HepG2 (cell line): ENCODE data around the gene LITAFD. TPM values are rescaled to one million over a fixed set of nuclear protein-coding genes. Genes with fewer than 3 reads are reported as not detected.

ENCODE experiments used
- BORCS8-MEF2B ChIP-seq: sonication (generic); formaldehyde crosslinking; IDR thresholded peaks from 2 replicates; pipeline ENCODE4 v1.8.0; 2022; ENCODE audit warnings: mild to moderate bottlenecking, missing genetic modification reagents
- CREB3 ChIP-seq: sonication (generic); formaldehyde crosslinking; IDR thresholded peaks from 2 replicates; pipeline ENCODE4 v1.5.0; 2020; ENCODE audit warnings: missing genetic modification reagents
- GTF2F1 ChIP-seq: fragments of 150-350 bp; IDR thresholded peaks from 2 replicates; pipeline ENCODE4 v1.6.1; 2014; ENCODE audit warnings: low read length
- HDAC2 ChIP-seq: sonication (generic); formaldehyde crosslinking; IDR thresholded peaks from 2 replicates; pipeline ENCODE4 v1.4.0; 2020; ENCODE audit warnings: missing genetic modification reagents
- KMT2B ChIP-seq: IDR thresholded peaks from 2 replicates; pipeline ENCODE4 v1.6.1; 2016; ENCODE audit warnings: missing genetic modification reagents, missing compliant biosample characterization
- MAX ChIP-seq: IDR thresholded peaks from 2 replicates; pipeline ENCODE4 v1.6.1; 2012; ENCODE audit warnings: inconsistent platforms
- MTF2 ChIP-seq: sonication (generic); formaldehyde crosslinking; IDR thresholded peaks from 2 replicates; pipeline ENCODE4 v1.5.0; 2020; ENCODE audit warnings: missing genetic modification reagents, borderline replicate concordance
- NAIF1 ChIP-seq: sonication (generic); formaldehyde crosslinking; IDR thresholded peaks from 2 replicates; pipeline ENCODE4 v1.5.0; 2020; ENCODE audit warnings: mild to moderate bottlenecking, missing genetic modification reagents, borderline replicate concordance
- REST ChIP-seq, 2 experiments: IDR thresholded peaks; 2 replicates each; pipeline ENCODE4 v1.6.1; 2011 to 2012; ENCODE audit warnings: low read length in 2 of 2, borderline replicate concordance in 1 of 2, low read depth in 1 of 2, mild to moderate bottlenecking in 1 of 2, moderate library complexity in 1 of 2
- RORA ChIP-seq: sonication (generic); formaldehyde crosslinking; IDR thresholded peaks from 2 replicates; pipeline ENCODE4 v1.5.0; 2020; ENCODE audit warnings: mild to moderate bottlenecking, missing genetic modification reagents, moderate library complexity
- SAP130 ChIP-seq: IDR thresholded peaks from 2 replicates; pipeline ENCODE4 v1.6.1; 2016; ENCODE audit warnings: low read depth
- SSRP1 ChIP-seq: IDR thresholded peaks from 2 replicates; pipeline ENCODE4 v1.6.1; 2016; ENCODE audit warnings: control low read depth
- TBX2 ChIP-seq: sonication (generic); formaldehyde crosslinking; IDR thresholded peaks from 2 replicates; pipeline ENCODE4 v1.5.0; 2020; ENCODE audit warnings: missing genetic modification reagents, mild to moderate bottlenecking, borderline replicate concordance
- ZBTB4 ChIP-seq: sonication (generic); formaldehyde crosslinking; IDR thresholded peaks from 2 replicates; pipeline ENCODE4 v1.4.0; 2020; ENCODE audit warnings: missing genetic modification reagents, mild to moderate bottlenecking, borderline replicate concordance
- ZFP90 ChIP-seq: sonication (generic); formaldehyde crosslinking; IDR thresholded peaks from 2 replicates; pipeline ENCODE4 v1.8.0; 2022; ENCODE audit warnings: missing genetic modification reagents, mild to moderate bottlenecking, inconsistent platforms, borderline replicate concordance
- ZNF256 ChIP-seq: sonication (generic); formaldehyde crosslinking; conservative IDR thresholded peaks from 2 replicates; pipeline ENCODE4 v1.4.0; 2020; ENCODE audit warnings: missing genetic modification reagents
- ZNF576 ChIP-seq: sonication (generic); formaldehyde crosslinking; IDR thresholded peaks from 2 replicates; pipeline ENCODE4 v1.4.0; 2020; ENCODE audit warnings: mild to moderate bottlenecking, missing genetic modification reagents
- ZNF629 ChIP-seq: sonication (generic); formaldehyde crosslinking; conservative IDR thresholded peaks from 2 replicates; pipeline ENCODE4 v1.5.0; 2020; ENCODE audit warnings: missing genetic modification reagents
- ZNF691 ChIP-seq: sonication (generic); formaldehyde crosslinking; IDR thresholded peaks from 2 replicates; pipeline ENCODE4 v1.4.0; 2020; ENCODE audit warnings: missing genetic modification reagents, low read depth, mild to moderate bottlenecking, borderline replicate concordance
- ZNF749 ChIP-seq: sonication (generic); formaldehyde crosslinking; IDR thresholded peaks from 2 replicates; pipeline ENCODE4 v1.8.0; 2022; ENCODE audit warnings: mild to moderate bottlenecking, missing genetic modification reagents, moderate library complexity, borderline replicate concordance
- polyA plus RNA-seq, 8 experiments: library from polyadenylated mRNA; depleted of rRNA in 3 of 8; stranded (reverse) in 7 of 8; unstranded in 1 of 8; fragments of >200 nt; fragmentation: Illumina TruSeq in 4 of 8; extraction: Trizol in 4 of 8; gene quantifications; 2 replicates each; pipeline versions ENCODE4 v1.2.1 to v1.2.3, GENCODE V29; 2011 to 2016; ENCODE audit warnings: low read depth in 4 of 8, missing spikeins in 1 of 8, mixed read lengths in 1 of 8; ENCODE audit not compliant: insufficient read depth in 1 of 8
- total RNA-seq, 5 experiments: library from RNA; depleted of rRNA; stranded (reverse); fragments of >200 nt; fragmentation: Illumina TruSeq; extraction: Trizol; gene quantifications; 2 replicates each; pipeline ENCODE4 v1.2.3, GENCODE V29; 2016; ENCODE audit warnings: low read depth in 1 of 5

LITAFD gene
- total and polyA plus RNA-seq, 2 of the 13 experiments (the other 11 are each of a cell fraction or from before 2014, with no cell fraction given) = not detected

GRCh38 chr16:8861563-8862308 is 20.4 kb upstream of the LITAFD start (continued):
- no peak for TF ChIP-seq REST (IDR thresholded peaks at IDR 0.05; ENCODE audit: borderline replicate concordance in 1 of 2, low read depth in 1 of 2, low read length in 2 of 2)
- TF ChIP-seq TBX2 = 0 out of 2 replicates have a peak, but pooled peaks have one; percentile 33
- no peak for TF ChIP-seq BORCS8-MEF2B (CRISPR knock-in tag)
- no peak; the same call in 1 of the 2 replicates for TF ChIP-seq ZNF691 (CRISPR knock-in tag)
- no peak for TF ChIP-seq NAIF1 (CRISPR knock-in tag)
- TF ChIP-seq MAX = no peak
- TF ChIP-seq MTF2 = no peak
- no peak for TF ChIP-seq ZBTB4 (CRISPR knock-in tag)
- TF ChIP-seq KMT2B (CRISPR knock-in tag) = no peak; the same call in 1 of the 2 replicates
- TF ChIP-seq ZFP90 (CRISPR knock-in tag) = no peak
- TF ChIP-seq SSRP1 (CRISPR knock-in tag) = no peak
- no peak for TF ChIP-seq RORA (CRISPR knock-in tag)
- no peak for TF ChIP-seq CREB3 (CRISPR knock-in tag)
- peak; percentile 30 for TF ChIP-seq SAP130 (CRISPR knock-in tag)
- no peak for TF ChIP-seq ZNF256
- TF ChIP-seq GTF2F1 = no peak
- no peak for TF ChIP-seq HDAC2 (CRISPR knock-in tag)
- no peak for TF ChIP-seq ZNF749 (CRISPR knock-in tag)
- peak; percentile 80; the same call in 1 of the 2 replicates for TF ChIP-seq ZNF576 (CRISPR knock-in tag)
- TF ChIP-seq ZNF629 (CRISPR knock-in tag) = peak; percentile 98
